Panc1 (cell line): ENCODE results near the gene SUPT6H. TPM values are rescaled to one million over a fixed set of nuclear protein-coding genes. Genes with fewer than 3 reads are reported as not detected.

Experiments used
- ATAC-seq: fragments of 200-7000 bp; cut with Tn5 transposase; 2 replicates; pipeline ENCODE4 v1.9.1; 2020; ENCODE audit warnings: mild to moderate bottlenecking, moderate library complexity
- BruUV-seq: library from RNA; stranded (reverse); fragments of 400-500 nt; replicated peaks from 2 replicates; lab custom pipeline; 2021; lab: Mats Ljungman, UMichigan
- CTCF ChIA-PET: fragments of 300-600 bp; sonication (Branson Sonifier 250); formaldehyde crosslinking; loops from one replicate; lab custom pipeline; 2022; ENCODE audit warnings: antibody characterized with exemption; lab: Charles Lee
- POLR2A ChIA-PET: fragments of 300-600 bp; sonication (Branson Sonifier 250); formaldehyde crosslinking; loops from one replicate; lab custom pipeline; 2022; ENCODE audit warnings: antibody characterized with exemption; lab: Charles Lee
- DNase-seq: peaks from one replicate; pipeline ENCODE4 v3.0.0-alpha.2; 2010; ENCODE audit warnings: low read depth, low spot score
- H3K27ac ChIP-seq: 2 replicates; pipeline ENCODE4 v1.5.1; 2011; ENCODE audit warnings: mild to moderate bottlenecking, low read length, inconsistent platforms
- H3K27me3 ChIP-seq: fragments of 200-500 bp; sonication (Bioruptor generic); 2 replicates; pipeline ENCODE4 v1.6.0; 2014; ENCODE audit warnings: low read length, inconsistent platforms; ENCODE audit not compliant: control insufficient read depth, insufficient read depth
- H3K36me3 ChIP-seq: fragments of 200-500 bp; sonication (Bioruptor generic); 2 replicates; pipeline ENCODE4 v1.5.1; 2014; ENCODE audit warnings: inconsistent platforms, mild to moderate bottlenecking, low read length, moderate library complexity; ENCODE audit not compliant: control insufficient read depth, insufficient read depth
- H3K4me1 ChIP-seq: 2 replicates; pipeline ENCODE4 v1.5.1; 2011; ENCODE audit warnings: inconsistent platforms, mild to moderate bottlenecking, low read length, moderate library complexity; ENCODE audit not compliant: control insufficient read depth, insufficient read depth
- H3K4me3 ChIP-seq, 2 experiments: 2 replicates each; pipeline ENCODE4 v1.5.1; 2011 to 2012; ENCODE audit warnings: low read depth in 2 of 2, low read length in 2 of 2, mild to moderate bottlenecking in 2 of 2, inconsistent platforms in 1 of 2, moderate library complexity in 1 of 2
- H3K9me3 ChIP-seq: fragments of 200-500 bp; sonication (Bioruptor generic); 2 replicates; pipeline ENCODE4 v1.5.1; 2014; ENCODE audit warnings: low read depth, mild to moderate bottlenecking, inconsistent platforms, low read length, moderate library complexity; ENCODE audit not compliant: control insufficient read depth, insufficient read depth
- CTCF ChIP-seq: fragments of 450-650 bp; IDR thresholded peaks from 2 replicates; pipeline ENCODE4 v1.5.1; 2017; ENCODE audit warnings: mild to moderate bottlenecking
- POLR2AphosphoS5 ChIP-seq: IDR thresholded peaks from 2 replicates; pipeline ENCODE4 v1.6.1; 2012; ENCODE audit warnings: mild to moderate bottlenecking, low read depth, low read length, moderate library complexity
- REST ChIP-seq, 2 experiments: IDR thresholded peaks; 2 replicates each; pipeline ENCODE4 v1.6.1; 2011 to 2012; ENCODE audit warnings: low read depth in 2 of 2, control low read depth in 1 of 2, low read length in 1 of 2, mild to moderate bottlenecking in 1 of 2, moderate library complexity in 1 of 2; ENCODE audit not compliant: insufficient read depth in 1 of 2
- SIN3A ChIP-seq: IDR thresholded peaks from 2 replicates; pipeline ENCODE4 v1.6.1; 2012; ENCODE audit warnings: low read depth, mild to moderate bottlenecking, low read length, moderate library complexity, borderline replicate concordance; ENCODE audit not compliant: insufficient read depth
- TCF7L2 ChIP-seq: IDR thresholded peaks from 2 replicates; pipeline ENCODE4 v1.6.1; 2011; ENCODE audit warnings: mild to moderate bottlenecking, low read depth, low read length, inconsistent platforms
- in situ Hi-C: cut with HindIII; loops from 2 replicates; pipeline ENCODE4 v1.10.0; 2016; ENCODE audit warnings: low sequenced_read_pairs, low pct_unique_long_range_greater_than_20kb
- intact Hi-C: fragments of 100-400 bp; cut with micrococcal nuclease; formaldehyde crosslinking; loops from one replicate; pipeline ENCODE4 v1.10.0; 2022; ENCODE audit not compliant: unreplicated experiment
- total RNA-seq: library from RNA; stranded (reverse); gene quantifications from one replicate; pipeline ENCODE4 v1.2.1, GENCODE V29; 2021; ENCODE audit not compliant: unreplicated experiment

The SUPT6H gene
- total RNA-seq, 1 experiment from 2014 or later = 108 TPM

GRCh38 chr17:28700278-28700677 is 38.3 kb downstream of the SUPT6H start:
- TF ChIP-seq SIN3A (no peak), POLR2AphosphoS5 (no peak), REST (IDR thresholded peaks at IDR 0.05; ENCODE audit: insufficient read depth in 1 of 2, low read depth in 2 of 2, low read length in 1 of 2) (no peak), TCF7L2 (no peak), CTCF (no peak)
- ATAC-seq = no peak
- no TSS peak for BruUV-seq
- H3K4me3 ChIP-seq = no peak overlapping the region
- ChIA-PET CTCF (no interaction called here), POLR2A (interaction anchor here (0.6 kb wide), 1 partner anchor 19 kb away, joined by 4 read pairs; no protein-coding TSS in a partner anchor)
- no peak for DNase-seq
- peaks cover 14% of the 10 kb centered on the region for H3K36me3 ChIP-seq
- no peaks in the 10 kb centered on the region for H3K9me3 ChIP-seq
- no peak overlapping the region for H3K27ac ChIP-seq
- H3K27me3 ChIP-seq = no peaks in the 10 kb centered on the region
- no peaks in the 10 kb centered on the region for H3K4me1 ChIP-seq
- intact Hi-C loops = no loop called here
- in situ Hi-C loops = no loop called here

GRCh38 chr17:28700830-28701492 is 39.0 kb downstream of the SUPT6H start:
- ChIA-PET CTCF (no interaction called here), POLR2A (no interaction called here)
- H3K4me3 ChIP-seq = no peak overlapping the region
- intact Hi-C loops (no loop called here), in situ Hi-C loops (no loop called here)
- no peaks in the 10 kb centered on the region for H3K27me3 ChIP-seq
- no peaks in the 10 kb centered on the region for H3K4me1 ChIP-seq
- no peaks in the 10 kb centered on the region for H3K9me3 ChIP-seq
- no peak overlapping the region for H3K27ac ChIP-seq
- no TSS peak for BruUV-seq
- TF ChIP-seq CTCF = no peak
- no peak for TF ChIP-seq TCF7L2
- no peak for TF ChIP-seq SIN3A
- TF ChIP-seq POLR2AphosphoS5 = no peak
- no peak for TF ChIP-seq REST (IDR thresholded peaks at IDR 0.05; ENCODE audit: insufficient read depth in 1 of 2, low read depth in 2 of 2, low read length in 1 of 2)
- DNase-seq (no peak), ATAC-seq (no peak)
- peaks cover 10% of the 10 kb centered on the region for H3K36me3 ChIP-seq
